Mammary epithelial cell (primary cell): ENCODE results near the gene ISCA1.

ENCODE experiments used
- EZH2 ChIP-seq: IDR thresholded peaks from 2 replicates; pipeline ENCODE4 v1.6.1; 2012; ENCODE audit warnings: low read length, inconsistent platforms, borderline replicate concordance
- TF ChIP-seq, protein P1 (sequence below), 2 donors: IDR thresholded peaks in 1 of 2; conservative IDR thresholded peaks in 1 of 2; 2 replicates each; pipeline ENCODE4 v1.5.1; 2011 to 2012; ENCODE audit warnings: inconsistent platforms in 2 of 2, low read length in 2 of 2, mild to moderate bottlenecking in 2 of 2, control low read depth in 1 of 2, low read depth in 1 of 2; ENCODE audit not compliant: insufficient read depth in 1 of 2; ENCODE audit errors: extremely low read depth in 1 of 2

- TF ChIP-seq, protein P1, sequence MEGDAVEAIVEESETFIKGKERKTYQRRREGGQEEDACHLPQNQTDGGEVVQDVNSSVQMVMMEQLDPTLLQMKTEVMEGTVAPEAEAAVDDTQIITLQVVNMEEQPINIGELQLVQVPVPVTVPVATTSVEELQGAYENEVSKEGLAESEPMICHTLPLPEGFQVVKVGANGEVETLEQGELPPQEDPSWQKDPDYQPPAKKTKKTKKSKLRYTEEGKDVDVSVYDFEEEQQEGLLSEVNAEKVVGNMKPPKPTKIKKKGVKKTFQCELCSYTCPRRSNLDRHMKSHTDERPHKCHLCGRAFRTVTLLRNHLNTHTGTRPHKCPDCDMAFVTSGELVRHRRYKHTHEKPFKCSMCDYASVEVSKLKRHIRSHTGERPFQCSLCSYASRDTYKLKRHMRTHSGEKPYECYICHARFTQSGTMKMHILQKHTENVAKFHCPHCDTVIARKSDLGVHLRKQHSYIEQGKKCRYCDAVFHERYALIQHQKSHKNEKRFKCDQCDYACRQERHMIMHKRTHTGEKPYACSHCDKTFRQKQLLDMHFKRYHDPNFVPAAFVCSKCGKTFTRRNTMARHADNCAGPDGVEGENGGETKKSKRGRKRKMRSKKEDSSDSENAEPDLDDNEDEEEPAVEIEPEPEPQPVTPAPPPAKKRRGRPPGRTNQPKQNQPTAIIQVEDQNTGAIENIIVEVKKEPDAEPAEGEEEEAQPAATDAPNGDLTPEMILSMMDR (conservative IDR thresholded peaks at IDR 0.05 in 1 of 2, IDR thresholded peaks at IDR 0.05 in 1 of 2; ENCODE audit: extremely low read depth in 1 of 2, insufficient read depth in 1 of 2, low read depth in 1 of 2, low read length in 2 of 2): no peak
- no peak for TF ChIP-seq EZH2
Observed at GRCh38 chr9:86330186-86330585, 47.8 kb upstream of the ISCA1 start.
